ENCODE measurements around the gene SH3BP2.

The SH3BP2 gene

GRCh38 chr4:2790583-2791517 is 2.0 kb upstream of the SH3BP2 start:
- no peak for DNase-seq (ENCODE audit: low spot score)

GRCh38 chr4:2791518-2792395 is 1.1 kb upstream of the SH3BP2 start:
- DNase-seq (ENCODE audit: low spot score), result no peak

GRCh38 chr4:2792396-2792710 is 532 bp upstream of the SH3BP2 start:
- no peak for DNase-seq (ENCODE audit: low spot score)

GRCh38 chr4:2793586-2794485 is 951 bp downstream of the SH3BP2 start:
- DNase-seq (ENCODE audit: low spot score), result peak; percentile 55

GRCh38 chr4:2794486-2795299 is 1.8 kb downstream of the SH3BP2 start:
- DNase-seq (ENCODE audit: low spot score), result peak; percentile 78

- no peak for DNase-seq (ENCODE audit: low spot score)
Observed at GRCh38 chr4:2795300-2795892, 2.5 kb downstream of the SH3BP2 start.

GRCh38 chr4:2795893-2796848 is 3.3 kb downstream of the SH3BP2 start:
- DNase-seq (ENCODE audit: low spot score), result peak; percentile 26

GRCh38 chr4:2796849-2797544 is 4.1 kb downstream of the SH3BP2 start:
- DNase-seq (ENCODE audit: low spot score), result no peak

GRCh38 chr4:2797545-2798305 is 4.8 kb downstream of the SH3BP2 start:
- DNase-seq (ENCODE audit: low spot score), result peak; percentile 54

GRCh38 chr4:2798399-2799223 is 5.7 kb downstream of the SH3BP2 start:
- DNase-seq (ENCODE audit: low spot score), result peak; percentile 61

GRCh38 chr4:2799224-2799911 is 6.5 kb downstream of the SH3BP2 start:
- DNase-seq (ENCODE audit: low spot score), result no peak

- DNase-seq (ENCODE audit: low spot score), result no peak
Observed at GRCh38 chr4:2799971-2800690, 7.2 kb downstream of the SH3BP2 start.

- no peak for DNase-seq (ENCODE audit: low spot score)
Observed at GRCh38 chr4:2800691-2801596, 8.1 kb downstream of the SH3BP2 start.

- no peak for DNase-seq (ENCODE audit: low spot score)
Observed at GRCh38 chr4:2802618-2803531, 10.0 kb downstream of the SH3BP2 start.

All from hematopoietic multipotent progenitor cell treated with erythropoietin and hydrocortisone succinate and interleukin-3 and kit ligand, for 15 days (in vitro differentiated cells).